Ramos (cell line): Measurements from ENCODE around the gene PRDM13.
"Not testable (repeated sequence)": the region's sequence is repeated elsewhere in the genome, so short reads cannot be mapped to it uniquely, and the experiment has no call there.

Experiments used
- in situ Hi-C: fragments of 300-500 bp; cut with MboI; formaldehyde crosslinking; loops from one replicate; pipeline ENCODE4 v1.14.3; 2022; ENCODE audit warnings: low sequenced_read_pairs; ENCODE audit not compliant: unreplicated experiment

PRDM13 gene

DNA sequence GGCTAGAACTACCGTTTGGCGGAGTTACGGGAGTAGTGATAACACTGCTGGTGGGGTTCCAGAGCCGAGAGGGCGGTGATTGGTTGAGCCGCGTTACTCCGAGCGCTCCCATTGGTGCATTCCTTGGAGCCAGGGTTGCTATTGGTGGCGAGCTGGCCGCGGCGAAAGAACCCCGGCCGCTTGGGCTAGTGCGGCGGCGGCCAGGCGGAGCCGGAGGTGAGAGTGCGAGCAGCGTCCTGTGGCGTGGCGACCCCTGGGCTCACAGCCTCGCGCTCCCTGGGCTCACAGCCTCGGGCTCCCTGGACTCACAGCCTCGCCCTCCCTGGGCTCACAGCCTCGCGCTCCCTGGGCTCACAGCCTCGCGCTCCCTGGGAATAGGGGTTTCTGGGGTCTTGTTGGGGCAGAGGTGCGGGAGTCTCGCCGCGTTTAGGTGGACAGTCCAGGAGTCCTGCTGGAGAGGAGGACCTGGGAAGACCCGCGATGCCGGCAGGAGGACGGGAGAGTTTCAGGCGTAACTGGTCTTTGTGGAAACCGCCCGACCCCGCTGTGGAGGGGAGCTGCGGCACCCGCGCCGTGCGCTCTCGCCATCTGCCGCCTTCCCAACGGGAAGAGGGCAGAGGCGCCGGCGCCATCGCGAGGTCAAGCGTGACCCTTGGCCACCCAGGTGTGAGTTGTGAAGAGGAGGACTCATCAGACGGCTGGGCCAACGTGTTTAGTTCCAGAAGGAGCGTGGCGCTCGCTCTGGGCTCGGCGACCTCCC, 12.2 kb downstream of the PRDM13 start:
- in situ Hi-C loops, result no loop called here

GRCh38 chr6:99619409-99619762, 12.8 kb downstream of the PRDM13 start:
- in situ Hi-C loops, result no loop called here

- in situ Hi-C loops, result not testable (repeated sequence)
Measured at GRCh38 chr6:99622044-99622443, 15.4 kb downstream of the PRDM13 start.

DNA sequence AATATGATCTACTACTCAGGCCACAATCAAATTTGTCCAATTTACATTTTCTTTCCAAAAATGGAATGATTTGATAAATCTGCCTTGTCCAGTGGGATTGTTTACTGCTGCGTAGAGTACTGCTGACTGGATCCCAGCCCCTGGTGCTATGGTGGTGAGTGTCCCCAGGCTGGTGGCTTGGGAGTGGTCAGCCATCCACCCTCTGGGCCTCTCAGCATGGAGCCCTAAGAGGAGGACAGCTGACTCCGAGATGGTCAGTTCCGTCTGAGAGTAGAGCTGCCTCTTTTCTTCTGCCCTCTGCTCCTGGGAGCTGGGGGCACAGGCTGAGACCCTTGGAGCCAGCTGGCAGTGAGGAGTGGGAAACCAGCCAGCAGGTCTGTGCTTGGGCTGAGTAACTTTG, 22.7 kb downstream of the PRDM13 start:
- in situ Hi-C loops, result no loop called here

DNA sequence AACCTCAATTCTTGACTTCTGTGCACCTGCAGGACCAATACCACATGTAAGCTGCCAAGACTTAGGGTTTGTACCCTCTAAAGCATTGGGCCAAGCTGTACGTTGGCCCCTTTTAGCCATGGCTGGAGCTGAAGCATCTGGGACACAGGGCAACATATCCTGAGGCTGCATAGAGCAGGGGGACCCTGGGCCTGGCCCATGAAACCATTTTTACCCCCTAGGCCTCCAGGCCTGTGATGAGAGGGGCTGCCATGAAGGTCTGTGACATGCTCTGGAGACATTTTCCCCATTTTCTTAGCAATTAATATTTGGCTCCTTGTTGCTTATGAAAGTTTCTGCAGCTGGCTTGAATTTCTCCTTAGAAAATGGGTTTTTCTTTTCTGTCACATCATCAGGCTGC, 31.0 kb downstream of the PRDM13 start:
- in situ Hi-C loops, result no loop called here

DNA sequence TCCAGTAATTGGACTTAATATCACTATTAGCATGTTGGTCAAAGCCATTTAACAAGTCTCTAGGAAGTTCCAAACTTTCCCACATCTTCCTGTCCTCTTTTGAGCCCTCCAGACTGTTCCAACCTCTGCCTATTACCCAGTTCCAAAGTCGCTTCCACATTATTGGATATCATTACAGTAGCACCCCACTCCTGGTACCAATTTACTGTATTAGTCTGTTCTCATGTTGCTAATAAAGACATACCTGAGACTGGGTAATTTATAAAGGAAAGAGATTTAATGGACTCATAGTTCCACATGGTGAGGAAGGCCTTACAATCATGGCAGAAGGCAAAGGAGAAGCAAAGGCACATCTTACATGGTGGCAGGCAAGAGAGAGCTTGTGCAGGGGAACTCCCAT, 31.7 kb downstream of the PRDM13 start:
- in situ Hi-C loops, result not testable (repeated sequence)

GRCh38 chr6:99641270-99641669, 34.6 kb downstream of the PRDM13 start:
- in situ Hi-C loops, result no loop called here

DNA sequence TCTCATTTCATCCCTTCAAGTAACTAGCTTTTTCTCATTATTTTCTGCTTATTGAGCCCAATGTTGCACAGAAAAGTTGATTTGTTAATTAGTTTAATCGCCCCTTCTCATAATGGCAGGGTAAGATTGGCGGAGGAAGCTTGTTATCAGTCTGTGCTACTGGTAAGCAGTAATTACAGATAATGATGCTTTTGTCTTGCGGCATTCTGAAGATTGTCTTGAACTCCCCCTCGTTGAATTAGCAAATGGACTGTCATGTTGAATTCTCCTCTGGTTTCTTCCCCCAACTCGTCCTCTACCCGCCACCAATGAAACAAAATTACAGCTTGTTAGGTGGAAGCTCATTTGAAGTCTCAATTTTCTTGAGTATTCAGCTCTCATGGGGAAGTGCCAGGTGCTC, 39.4 kb downstream of the PRDM13 start:
- in situ Hi-C loops, result no loop called here

GRCh38 chr6:99650091-99650571, 43.5 kb downstream of the PRDM13 start:
- in situ Hi-C loops, result not testable (repeated sequence)

DNA sequence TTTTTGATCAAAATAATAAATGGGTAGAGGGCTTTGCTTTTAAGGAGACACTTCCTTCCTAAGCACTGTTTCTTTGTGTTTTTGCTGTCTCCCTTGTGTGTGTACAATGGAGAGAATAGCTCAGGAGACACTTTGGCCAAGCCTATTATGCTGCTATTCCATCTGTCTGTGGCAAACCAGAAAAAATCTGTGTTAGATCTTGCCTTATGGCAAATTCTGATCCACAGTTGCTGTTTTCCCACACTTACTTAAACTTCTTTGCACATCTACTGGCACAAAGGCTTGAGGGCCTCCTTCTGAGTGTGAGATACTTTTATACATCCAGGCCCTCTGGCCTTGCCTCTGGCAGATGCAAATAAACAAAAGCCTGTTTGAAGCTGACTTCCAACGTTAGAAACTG, 53.6 kb downstream of the PRDM13 start:
- in situ Hi-C loops, result no loop called here

- in situ Hi-C loops, result no loop called here
Measured at GRCh38 chr6:99661870-99662269, 55.2 kb downstream of the PRDM13 start.

- in situ Hi-C loops, result no loop called here
Measured at GRCh38 chr6:99662616-99663015, 56.0 kb downstream of the PRDM13 start.
